Spleen (tissue), 11 donors: Measurements from ENCODE around the gene P4HTM. TPM values are rescaled to one million over a fixed set of nuclear protein-coding genes. Genes with fewer than 3 reads are reported as not detected.
A peak's percentile ranks its signal among the peaks of the same experiment; 100 is the strongest.

Source experiments
- DNase-seq: peaks from one replicate; pipeline ENCODE4 v3.0.0-alpha.2; 2020
- H3K27ac ChIP-seq, 8 donors: fragments of 200-600 bp; sonication (generic) in 7 of 8; 1 replicate in 4 of 8; 2 replicates in 4 of 8; pipeline versions ENCODE4 v1.5.0 to v1.8.0; 2016 to 2021; ENCODE audit warnings: inconsistent platforms in 4 of 8, mild to moderate bottlenecking in 4 of 8, moderate library complexity in 1 of 8
- H3K27me3 ChIP-seq, 7 donors: fragments of 200-600 bp; sonication (generic) in 6 of 7; replicated peaks in 1 of 7; 1 replicate in 4 of 7; 2 replicates in 3 of 7; pipeline versions ENCODE4 v1.5.0 to v1.8.0; 2016 to 2021; ENCODE audit warnings: inconsistent platforms in 3 of 7, mild to moderate bottlenecking in 1 of 7
- H3K36me3 ChIP-seq, 6 donors: fragments of 200-600 bp; sonication (generic) in 5 of 6; 1 replicate in 4 of 6; 2 replicates in 2 of 6; pipeline versions ENCODE4 v1.5.0 to v1.8.0; 2016 to 2021; ENCODE audit warnings: inconsistent platforms in 2 of 6
- H3K4me1 ChIP-seq, 6 donors: fragments of 200-600 bp; sonication (generic) in 5 of 6; 1 replicate in 3 of 6; 2 replicates in 3 of 6; pipeline versions ENCODE4 v1.5.0 to v1.8.0; 2016 to 2021; ENCODE audit warnings: inconsistent platforms in 3 of 6
- H3K4me3 ChIP-seq, 8 donors: fragments of 200-600 bp; sonication (generic) in 7 of 8; 1 replicate in 4 of 8; 2 replicates in 4 of 8; pipeline versions ENCODE4 v1.5.0 to v1.8.0; 2016 to 2021; ENCODE audit warnings: inconsistent platforms in 4 of 8, mild to moderate bottlenecking in 4 of 8, moderate library complexity in 2 of 8
- H3K9me3 ChIP-seq, 8 donors: fragments of 200-600 bp; sonication (generic) in 7 of 8; 1 replicate in 4 of 8; 2 replicates in 4 of 8; pipeline versions ENCODE4 v1.5.0 to v1.8.0; 2016 to 2021; ENCODE audit warnings: inconsistent platforms in 4 of 8
- POLR2A ChIP-seq, 3 donors: fragments of 450-650 bp; IDR thresholded peaks; one replicate each; pipeline ENCODE4 v1.5.1; 2017; ENCODE audit warnings: antibody characterized with exemption in 3 of 3, mild to moderate bottlenecking in 1 of 3
- POLR2AphosphoS5 ChIP-seq, 3 donors: sonication (generic); formaldehyde crosslinking; IDR thresholded peaks; one replicate each; pipeline ENCODE4 v1.5.1; 2017; ENCODE audit warnings: antibody characterized with exemption in 3 of 3
- WGBS, 5 donors: extraction: QIAGEN DNeasy Blood & Tissue Kit in 3 of 5; methylation state at CpG; one replicate each; pipeline versions ENCODE4 v1.1.5 to v1.1.7; 2013 to 2018; 5-methylcytosine and 5-hydroxymethylcytosine counted together
- intact Hi-C: fragments of 100-400 bp; cut with DNase I; formaldehyde crosslinking; loops from one replicate; pipeline ENCODE4 v1.15.0; 2023; ENCODE audit warnings: low total_unique reads
- polyA plus RNA-seq, 3 donors: library from polyadenylated mRNA; stranded (reverse); fragments of 200-250 nt; gene quantifications; one replicate each; pipeline ENCODE4 v1.2.1, GENCODE V29; 2013
- total RNA-seq, 7 donors: library from RNA; depleted of rRNA in 3 of 7; stranded (reverse); fragments of >200 nt in 3 of 7; fragmentation: NEBNext Ultra II Directional in 4 of 7; extraction: Animal tissue kit (Norgen Biotek cat#: 25700) in 4 of 7; gene quantifications; one replicate each; pipeline versions ENCODE4 v1.1.0 to v1.2.1, GENCODE V29; 2016 to 2021
- TF ChIP-seq, protein P1 (sequence below), 11 experiments: fragments of 200-600 bp in 7 of 11; fragments of 450-650 bp in 4 of 11; sonication (generic) in 4 of 11; IDR thresholded peaks in 8 of 11; conservative IDR thresholded peaks in 3 of 11; 1 replicate in 7 of 11; 2 replicates in 4 of 11; pipeline versions ENCODE4 v1.4.0 to v1.8.0; 2016 to 2021; ENCODE audit warnings: antibody characterized with exemption in 11 of 11, inconsistent platforms in 4 of 11, mild to moderate bottlenecking in 1 of 11
- donor health status: healthy with polysubstance abuse.
- donor health status: DM: no; HTN: no; CAD: no; lungs with moderate emphysema.
- donor health status: DM: no; HTN: no; CAD: no.
- donor health status: Bipolar disorder and iron deficiency.
- donor health status: healthy.
- donor health status: DM: no; HTN: no; CAD: no.
- donor health status: DM: yes; HTN: yes; CAD: no.

The P4HTM gene
- total and polyA plus RNA-seq, 10 donors = 20.8 to 49.3 (median 31.1) TPM

DNA sequence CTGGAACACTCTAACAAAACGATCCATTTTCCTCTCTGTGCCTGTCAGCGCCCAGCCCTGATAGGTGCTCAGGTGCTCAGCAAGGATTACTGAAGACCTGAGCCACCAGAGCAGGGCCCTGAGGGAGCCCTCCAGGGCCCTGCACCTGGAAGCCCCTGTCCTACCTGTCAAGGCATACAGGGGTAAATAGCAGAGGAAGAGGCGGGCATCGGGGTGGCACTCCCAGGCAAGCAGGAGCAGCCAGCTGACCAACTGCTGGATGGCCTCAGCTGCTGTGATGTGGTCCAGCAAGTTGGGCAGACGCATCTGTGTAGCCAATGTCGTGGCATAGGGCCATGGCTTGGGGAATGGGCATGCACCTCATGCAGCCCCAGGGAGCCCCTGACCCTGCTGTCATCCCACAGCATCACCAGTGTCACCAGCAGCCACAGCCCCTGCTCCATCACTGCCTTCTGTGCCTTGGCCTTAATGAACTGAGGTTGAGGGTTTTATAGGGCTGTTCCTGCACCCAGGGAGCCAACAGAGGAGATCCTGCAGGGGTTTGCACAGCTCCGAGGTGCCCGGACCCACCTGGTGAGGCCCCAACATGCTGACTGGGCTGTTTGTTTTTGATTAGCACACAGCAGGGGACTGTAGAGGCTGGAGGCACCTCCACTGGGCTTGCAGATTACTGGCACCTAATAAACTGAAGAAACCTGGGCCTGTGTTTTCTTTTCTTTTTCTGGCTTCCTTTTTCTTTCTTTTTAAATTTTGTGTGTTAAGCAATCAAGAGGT is 9.2 kb downstream of the P4HTM start:
- Histone ChIP-seq H3K27ac (no peak overlapping the region), H3K4me3 (no peak overlapping the region), H3K9me3 (no peaks in the 10 kb centered on the region), H3K27me3 (no peaks in the 10 kb centered on the region), H3K36me3 (peaks cover 0 to 49% (median 2%) of the 10 kb centered on the region in 6 donors), H3K4me1 (no peaks in the 10 kb centered on the region)
- WGBS, 5 donors = 85 to 91% (median 89%) methylated on average over 8 of the region's 8 CpGs
- intact Hi-C loops = no loop called here
- TF ChIP-seq POLR2AphosphoS5 (IDR thresholded peaks at IDR 0.05) = no peak
- TF ChIP-seq, protein P1, sequence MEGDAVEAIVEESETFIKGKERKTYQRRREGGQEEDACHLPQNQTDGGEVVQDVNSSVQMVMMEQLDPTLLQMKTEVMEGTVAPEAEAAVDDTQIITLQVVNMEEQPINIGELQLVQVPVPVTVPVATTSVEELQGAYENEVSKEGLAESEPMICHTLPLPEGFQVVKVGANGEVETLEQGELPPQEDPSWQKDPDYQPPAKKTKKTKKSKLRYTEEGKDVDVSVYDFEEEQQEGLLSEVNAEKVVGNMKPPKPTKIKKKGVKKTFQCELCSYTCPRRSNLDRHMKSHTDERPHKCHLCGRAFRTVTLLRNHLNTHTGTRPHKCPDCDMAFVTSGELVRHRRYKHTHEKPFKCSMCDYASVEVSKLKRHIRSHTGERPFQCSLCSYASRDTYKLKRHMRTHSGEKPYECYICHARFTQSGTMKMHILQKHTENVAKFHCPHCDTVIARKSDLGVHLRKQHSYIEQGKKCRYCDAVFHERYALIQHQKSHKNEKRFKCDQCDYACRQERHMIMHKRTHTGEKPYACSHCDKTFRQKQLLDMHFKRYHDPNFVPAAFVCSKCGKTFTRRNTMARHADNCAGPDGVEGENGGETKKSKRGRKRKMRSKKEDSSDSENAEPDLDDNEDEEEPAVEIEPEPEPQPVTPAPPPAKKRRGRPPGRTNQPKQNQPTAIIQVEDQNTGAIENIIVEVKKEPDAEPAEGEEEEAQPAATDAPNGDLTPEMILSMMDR (IDR thresholded peaks at IDR 0.05 in 8 of 11, conservative IDR thresholded peaks at IDR 0.05 in 3 of 11) = no peak
- TF ChIP-seq POLR2A (IDR thresholded peaks at IDR 0.05) = no peak
- DNase-seq = peak; percentile 62

DNA sequence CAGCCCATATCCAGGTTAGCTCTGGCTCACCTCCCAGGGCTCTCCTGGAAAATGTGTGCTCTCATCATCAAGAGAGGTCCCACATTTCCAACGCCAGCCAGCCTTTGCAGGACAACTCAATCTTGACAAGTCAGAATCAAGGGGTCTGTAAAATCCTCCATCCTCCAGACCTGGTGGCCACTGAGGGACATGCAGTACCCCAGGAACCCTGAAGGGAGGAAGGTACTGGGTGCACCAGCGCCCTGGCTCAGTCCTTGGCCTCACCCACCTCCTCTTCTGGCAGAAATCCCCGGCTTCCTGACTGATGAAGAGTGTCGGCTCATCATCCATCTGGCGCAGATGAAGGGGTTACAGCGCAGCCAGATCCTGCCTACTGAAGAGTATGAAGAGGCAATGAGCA is 11.1 kb downstream of the P4HTM start:
- intact Hi-C loops = no loop called here
- TF ChIP-seq, protein P1 (IDR thresholded peaks at IDR 0.05 in 8 of 11, conservative IDR thresholded peaks at IDR 0.05 in 3 of 11) = no peak
- TF ChIP-seq POLR2A (IDR thresholded peaks at IDR 0.05) (no peak), POLR2AphosphoS5 (IDR thresholded peaks at IDR 0.05) (no peak)
- Histone ChIP-seq H3K36me3 (peaks cover 0 to 32% (median 0%) of the 10 kb centered on the region in 6 donors), H3K4me1 (peaks cover 0 to 4% (median 3%) of the 10 kb centered on the region in 6 donors), H3K27ac (no peak overlapping the region), H3K9me3 (no peaks in the 10 kb centered on the region), H3K4me3 (no peak overlapping the region), H3K27me3 (no peaks in the 10 kb centered on the region)
- WGBS, 5 donors = 79 to 89% (median 83%) methylated on average over 5 to 6 of the region's 6 CpGs
- DNase-seq = no peak

DNA sequence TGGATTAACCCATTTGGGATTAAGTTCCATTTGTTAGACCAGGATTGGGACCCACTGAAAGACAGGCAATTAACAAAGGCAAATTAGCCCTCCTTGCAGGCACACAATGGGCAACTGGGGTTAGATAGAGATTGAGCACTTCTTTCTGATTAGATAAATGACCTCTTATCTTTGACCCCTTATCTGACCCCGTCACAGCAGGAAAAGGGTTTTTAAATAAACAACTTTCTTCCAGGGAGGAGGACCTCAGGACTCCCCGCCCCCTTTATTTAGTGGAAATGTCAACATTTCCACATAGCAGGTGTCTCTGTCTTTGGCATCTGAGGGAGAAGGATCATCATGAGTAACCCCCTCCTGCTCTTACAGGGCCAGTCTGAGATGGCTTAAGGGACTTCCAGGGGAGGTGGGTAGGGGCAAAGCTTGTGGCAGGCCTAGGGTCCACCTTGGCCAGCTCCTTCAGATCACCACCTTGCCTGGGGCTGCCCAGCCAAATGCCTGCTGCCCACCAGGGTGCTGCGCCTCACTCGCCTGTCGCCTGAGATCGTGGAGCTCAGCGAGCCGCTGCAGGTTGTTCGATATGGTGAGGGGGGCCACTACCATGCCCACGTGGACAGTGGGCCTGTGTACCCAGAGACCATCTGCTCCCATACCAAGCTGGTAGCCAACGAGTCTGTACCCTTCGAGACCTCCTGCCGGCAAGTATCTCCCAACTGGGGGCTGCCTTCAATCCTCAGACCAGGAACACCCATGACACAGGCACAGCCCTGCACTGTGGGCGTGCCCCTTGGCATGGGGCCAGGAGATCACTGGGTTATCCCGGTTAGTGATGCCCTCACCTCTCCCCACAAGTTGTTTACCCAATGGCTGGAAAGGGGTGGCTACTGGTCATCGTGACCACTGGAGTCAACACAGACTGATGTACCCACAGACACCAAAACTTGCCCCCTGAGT is 14.6 kb downstream of the P4HTM start:
- DNase-seq = no peak
- TF ChIP-seq POLR2AphosphoS5 (IDR thresholded peaks at IDR 0.05) = peak in 1 of 3 donors; percentile 28
- no peak for TF ChIP-seq POLR2A (IDR thresholded peaks at IDR 0.05)
- TF ChIP-seq, protein P1 (IDR thresholded peaks at IDR 0.05 in 8 of 11, conservative IDR thresholded peaks at IDR 0.05 in 3 of 11) = no peak
- peaks cover 12 to 32% (median 24%) of the 10 kb centered on the region in 6 donors for H3K4me1 ChIP-seq
- no peak overlapping the region for H3K27ac ChIP-seq
- H3K4me3 ChIP-seq = no peak overlapping the region
- WGBS, 5 donors = 87 to 96% (median 94%) methylated on average over 5 to 16 of the region's 16 CpGs
- H3K36me3 ChIP-seq = peaks cover 0 to 20% (median 0%) of the 10 kb centered on the region in 6 donors
- intact Hi-C loops = no loop called here
- H3K9me3 ChIP-seq = no peaks in the 10 kb centered on the region
- no peaks in the 10 kb centered on the region for H3K27me3 ChIP-seq
